Mesenchymal stem cell (in vitro differentiated cells and primary cell): ENCODE data around the gene ARVCF.

ENCODE experiments used
- DNase-seq: peaks from one replicate; pipeline ENCODE4 v3.0.0-alpha.2; 2013
- H2AFZ ChIP-seq: one replicate; pipeline ENCODE4 v1.6.1; 2013; ENCODE audit warnings: low read depth, mild to moderate bottlenecking, control low read depth, inconsistent platforms, low read length, moderate library complexity
- H2AK5ac ChIP-seq: 2 replicates; pipeline ENCODE4 v1.6.1; 2013; ENCODE audit warnings: low read length, moderate library complexity, mild to moderate bottlenecking, inconsistent platforms; ENCODE audit not compliant: severe bottlenecking
- H2BK120ac ChIP-seq: one replicate; pipeline ENCODE4 v1.6.1; 2013; ENCODE audit warnings: low read depth, mild to moderate bottlenecking, inconsistent platforms, low read length, moderate library complexity
- H2BK12ac ChIP-seq, 2 experiments: one replicate each; pipeline ENCODE4 v1.6.1; 2013; ENCODE audit warnings: inconsistent platforms in 2 of 2, low read length in 2 of 2, mild to moderate bottlenecking in 2 of 2, moderate library complexity in 2 of 2, control low read depth in 1 of 2
- H2BK15ac ChIP-seq: one replicate; pipeline ENCODE4 v1.6.1; 2013; ENCODE audit warnings: mild to moderate bottlenecking, low read depth, inconsistent platforms; ENCODE audit not compliant: poor library complexity, severe bottlenecking
- H2BK5ac ChIP-seq: 2 replicates; pipeline ENCODE4 v1.6.1; 2013; ENCODE audit warnings: low read depth, mild to moderate bottlenecking, low read length, control low read depth, inconsistent platforms; ENCODE audit not compliant: poor library complexity, severe bottlenecking
- H3K14ac ChIP-seq, 2 experiments: one replicate each; pipeline ENCODE4 v1.6.1; 2013; ENCODE audit warnings: inconsistent platforms in 2 of 2, low read length in 2 of 2, control low read depth in 1 of 2, mild to moderate bottlenecking in 1 of 2, moderate library complexity in 1 of 2
- H3K18ac ChIP-seq, 2 experiments: one replicate each; pipeline ENCODE4 v1.6.1; 2013; ENCODE audit warnings: inconsistent platforms in 2 of 2, low read length in 2 of 2, control low read depth in 1 of 2, low read depth in 1 of 2, mild to moderate bottlenecking in 1 of 2
- H3K23ac ChIP-seq, 2 experiments: one replicate each; pipeline ENCODE4 v1.6.1; 2013; ENCODE audit warnings: inconsistent platforms in 2 of 2, low read length in 2 of 2, mild to moderate bottlenecking in 2 of 2, moderate library complexity in 2 of 2, control low read depth in 1 of 2
- H3K27ac ChIP-seq: 2 replicates; pipeline ENCODE4 v1.5.1; 2013; ENCODE audit warnings: mild to moderate bottlenecking, moderate library complexity, low read length, control low read depth, inconsistent platforms; ENCODE audit not compliant: poor library complexity, severe bottlenecking
- H3K27me3 ChIP-seq, 2 experiments: 2 replicates each; pipeline versions ENCODE4 v1.6.1 to v1.7.0; 2013; ENCODE audit warnings: low read length in 2 of 2, mild to moderate bottlenecking in 2 of 2, moderate library complexity in 2 of 2, control low read depth in 1 of 2, inconsistent platforms in 1 of 2; ENCODE audit not compliant: control insufficient read depth in 1 of 2, insufficient read depth in 1 of 2
- H3K36me3 ChIP-seq, 2 experiments: 2 replicates each; pipeline versions ENCODE4 v1.6.1 to v1.7.0; 2013; ENCODE audit warnings: low read length in 2 of 2, control low read depth in 1 of 2, inconsistent platforms in 1 of 2, low read depth in 1 of 2, mild to moderate bottlenecking in 1 of 2; ENCODE audit not compliant: insufficient read depth in 2 of 2, control insufficient read depth in 1 of 2
- H3K4ac ChIP-seq, 2 experiments: one replicate each; pipeline ENCODE4 v1.6.1; 2013; ENCODE audit warnings: inconsistent platforms in 2 of 2, low read length in 2 of 2, mild to moderate bottlenecking in 2 of 2, moderate library complexity in 2 of 2, control low read depth in 1 of 2, low read depth in 1 of 2
- H3K4me1 ChIP-seq: 2 replicates; pipeline ENCODE4 v1.6.1; 2013; ENCODE audit warnings: low read depth, low read length, control low read depth; ENCODE audit not compliant: control insufficient read depth, insufficient read depth
- H3K4me2 ChIP-seq: 2 replicates; pipeline ENCODE4 v1.6.1; 2013; ENCODE audit warnings: low read length, mild to moderate bottlenecking, inconsistent platforms; ENCODE audit not compliant: poor library complexity, severe bottlenecking
- H3K4me3 ChIP-seq, 2 experiments: 2 replicates each; pipeline versions ENCODE4 v1.5.1 to v1.7.0; 2013; ENCODE audit warnings: low read length in 2 of 2, mild to moderate bottlenecking in 2 of 2, control low read depth in 1 of 2, low read depth in 1 of 2; ENCODE audit not compliant: insufficient read depth in 1 of 2
- H3K79me1 ChIP-seq: replicated peaks from 2 replicates; pipeline ENCODE4 v1.6.1; 2013; ENCODE audit warnings: mild to moderate bottlenecking, control low read depth, low read length, inconsistent platforms; ENCODE audit not compliant: poor library complexity, severe bottlenecking
- H3K9ac ChIP-seq: 2 replicates; pipeline ENCODE4 v1.7.0; 2013; ENCODE audit warnings: mild to moderate bottlenecking, low read length, moderate library complexity
- H3K9me3 ChIP-seq: 2 replicates; pipeline ENCODE4 v1.7.0; 2013; ENCODE audit warnings: mild to moderate bottlenecking, low read length; ENCODE audit not compliant: control insufficient read depth
- H4K8ac ChIP-seq: one replicate; pipeline ENCODE4 v1.6.1; 2013; ENCODE audit warnings: inconsistent platforms, mild to moderate bottlenecking, low read length, moderate library complexity
- H4K91ac ChIP-seq: one replicate; pipeline ENCODE4 v1.6.1; 2013; ENCODE audit warnings: mild to moderate bottlenecking, low read length, inconsistent platforms
- WGBS: methylation state at CpG from one replicate; pipeline ENCODE4 v1.1.7; 2013; ENCODE audit warnings: mixed read lengths; 5-methylcytosine and 5-hydroxymethylcytosine counted together

ARVCF gene

DNA sequence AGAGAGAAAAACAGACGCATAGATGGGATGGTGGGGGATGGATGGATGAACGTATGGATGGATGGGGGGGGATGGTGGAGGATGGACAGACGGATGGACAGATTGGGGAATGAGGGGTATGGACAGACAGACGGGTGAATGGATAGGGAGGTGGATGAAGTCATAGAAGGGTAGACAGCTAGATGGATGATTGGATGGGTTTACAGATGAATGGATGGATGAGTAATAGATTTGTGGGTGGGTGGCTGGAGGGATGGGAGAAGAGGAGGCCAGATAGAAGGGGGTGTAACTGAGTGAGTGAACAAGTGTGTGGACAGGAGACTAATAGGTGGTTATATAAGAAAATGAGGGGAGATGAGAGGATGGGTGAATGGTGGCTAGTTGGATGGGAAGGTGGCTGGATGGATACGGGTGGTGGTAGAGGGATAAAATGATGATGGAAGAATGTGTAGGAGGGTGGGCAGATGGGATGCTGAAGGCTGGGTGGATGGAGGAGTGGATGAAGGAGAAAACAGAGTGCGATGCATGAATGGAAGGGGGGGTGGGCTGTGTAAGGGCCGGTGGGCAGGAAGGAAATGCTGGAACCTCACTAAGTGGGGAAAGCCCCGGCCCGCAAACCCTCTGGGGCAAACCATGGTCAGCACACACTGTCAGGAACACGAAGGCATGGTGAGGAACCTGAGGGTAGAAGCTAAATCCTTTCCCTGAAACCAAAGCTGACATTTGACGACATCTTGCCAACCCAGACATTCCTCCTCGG, 21.6 kb downstream of the ARVCF start:
- WGBS, result 90% methylated on average over 12 of the region's 12 CpGs
- Histone ChIP-seq H2AFZ (no peak overlapping the region), H3K18ac (no peak overlapping the region), H2BK120ac (no peak overlapping the region), H3K27me3 (peaks cover 0 to 30% of the 10 kb centered on the region in 2 experiments), H3K4ac (no peak overlapping the region), H3K14ac (no peak overlapping the region), H3K23ac (no peak overlapping the region), H3K4me3 (no peak overlapping the region), H4K8ac (no peak overlapping the region), H3K4me2 (no peak overlapping the region), H3K4me1 (peaks cover 46% of the 10 kb centered on the region), H4K91ac (no peak overlapping the region), H2BK5ac (no peak overlapping the region), H2BK15ac (no peak overlapping the region), H3K9me3 (no peaks in the 10 kb centered on the region), H2BK12ac (no peak overlapping the region), H3K27ac (no peak overlapping the region), H2AK5ac (no peak overlapping the region), H3K79me1 (no peaks in the 10 kb centered on the region), H3K36me3 (no peaks in the 10 kb centered on the region), H3K9ac (no peak overlapping the region)
- no peak for DNase-seq

DNA sequence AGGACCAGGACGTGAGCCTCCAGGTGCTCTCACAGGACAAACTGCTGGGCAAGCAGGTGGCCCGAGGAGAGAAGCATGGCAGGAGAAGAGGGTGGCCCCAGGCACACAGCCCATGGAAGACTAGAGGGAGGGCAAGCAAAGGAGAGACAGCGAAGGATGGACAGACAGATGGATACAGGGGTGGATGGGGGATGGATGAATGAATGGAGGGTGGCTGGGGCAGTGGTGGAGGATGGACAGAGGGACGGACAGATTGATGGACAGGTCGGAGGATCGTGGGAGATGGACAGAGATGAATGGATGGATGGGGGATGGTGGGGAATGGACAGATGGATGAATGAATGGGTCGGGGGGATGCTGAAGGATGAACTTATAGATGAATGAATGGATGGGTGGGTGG, 22.7 kb downstream of the ARVCF start:
- Histone ChIP-seq H2BK120ac (no peak overlapping the region), H3K4me3 (no peak overlapping the region), H4K8ac (no peak overlapping the region), H3K36me3 (no peaks in the 10 kb centered on the region), H3K27me3 (peaks cover 0 to 30% of the 10 kb centered on the region in 2 experiments), H3K9me3 (no peaks in the 10 kb centered on the region), H3K9ac (no peak overlapping the region), H3K4me1 (peaks cover 35% of the 10 kb centered on the region), H3K14ac (no peak overlapping the region), H2BK12ac (no peak overlapping the region), H3K27ac (no peak overlapping the region), H3K4ac (no peak overlapping the region), H3K23ac (no peak overlapping the region), H2BK15ac (no peak overlapping the region), H3K79me1 (no peaks in the 10 kb centered on the region), H2BK5ac (no peak overlapping the region), H2AFZ (no peak overlapping the region), H2AK5ac (no peak overlapping the region), H4K91ac (no peak overlapping the region), H3K18ac (no peak overlapping the region), H3K4me2 (no peak overlapping the region)
- no peak for DNase-seq
- 92% methylated on average over 7 of the region's 7 CpGs for WGBS

DNA sequence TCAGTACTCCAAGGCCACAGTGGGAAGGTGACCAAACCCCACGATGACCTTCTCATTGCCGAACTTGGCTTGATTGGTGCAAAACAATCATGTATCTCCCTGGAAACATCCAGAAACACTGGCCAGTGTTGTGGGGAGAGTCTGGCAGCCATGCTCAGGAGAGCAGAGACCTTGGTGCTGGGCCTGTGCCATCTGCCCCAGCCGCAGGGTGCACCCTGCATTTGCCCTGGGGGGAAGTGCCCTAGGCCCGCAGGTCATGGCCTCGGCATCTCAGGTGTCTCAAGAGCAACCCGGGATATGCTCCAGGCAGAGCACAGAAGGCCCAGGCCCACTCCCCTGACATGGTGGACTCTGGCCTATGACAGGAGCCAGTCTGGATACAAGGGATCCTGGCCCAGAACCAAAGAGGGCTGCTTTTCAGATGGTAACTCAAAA, 23.7 kb downstream of the ARVCF start:
- DNase-seq, result no peak
- Histone ChIP-seq H2AFZ (no peak overlapping the region), H3K9me3 (no peaks in the 10 kb centered on the region), H3K79me1 (no peaks in the 10 kb centered on the region), H3K27ac (no peak overlapping the region), H3K9ac (no peak overlapping the region), H2BK12ac (no peak overlapping the region), H2BK15ac (no peak overlapping the region), H3K23ac (no peak overlapping the region), H3K18ac (no peak overlapping the region), H3K4ac (no peak overlapping the region), H3K36me3 (no peaks in the 10 kb centered on the region), H3K4me3 (no peak overlapping the region), H3K14ac (no peak overlapping the region), H4K8ac (no peak overlapping the region), H3K4me1 (peaks cover 25% of the 10 kb centered on the region), H2AK5ac (no peak overlapping the region), H3K27me3 (peaks cover 0 to 24% of the 10 kb centered on the region in 2 experiments), H2BK120ac (no peak overlapping the region), H2BK5ac (no peak overlapping the region), H3K4me2 (no peak overlapping the region), H4K91ac (no peak overlapping the region)
- 93% methylated on average over 6 of the region's 6 CpGs for WGBS

DNA sequence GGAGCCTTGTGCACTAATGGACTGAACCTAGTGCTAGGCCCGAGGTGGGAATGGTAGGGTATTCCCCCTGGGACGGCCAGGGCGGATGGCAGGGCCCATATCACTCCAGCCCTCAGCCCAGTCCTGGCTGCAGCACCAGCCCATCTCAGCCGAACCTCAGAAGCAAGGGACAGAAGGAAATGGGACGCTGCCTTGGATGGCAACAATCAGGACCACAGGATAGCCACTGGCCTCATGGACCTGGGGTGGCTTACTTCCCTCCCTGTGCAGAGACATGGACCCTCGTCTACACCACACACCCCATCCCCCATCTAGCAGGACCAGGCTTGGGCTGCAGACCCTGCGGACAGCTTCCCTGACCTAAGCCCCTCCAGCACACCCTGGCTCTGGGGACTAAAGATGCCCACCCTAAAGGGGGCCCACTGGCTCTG, 24.1 kb downstream of the ARVCF start:
- no peak overlapping the region for H2BK15ac ChIP-seq
- H2AK5ac ChIP-seq, result no peak overlapping the region
- no peak for DNase-seq
- no peaks in the 10 kb centered on the region for H3K36me3 ChIP-seq
- no peak overlapping the region for H2BK12ac ChIP-seq
- WGBS, result 79% methylated on average over 7 of the region's 7 CpGs
- no peak overlapping the region for H2BK120ac ChIP-seq
- H3K9me3 ChIP-seq, result no peaks in the 10 kb centered on the region
- H3K9ac ChIP-seq, result no peak overlapping the region
- H4K91ac ChIP-seq, result no peak overlapping the region
- H3K79me1 ChIP-seq, result no peaks in the 10 kb centered on the region
- H2AFZ ChIP-seq, result no peak overlapping the region
- H3K27me3 ChIP-seq, result peaks cover 0 to 20% of the 10 kb centered on the region in 2 experiments
- no peak overlapping the region for H3K4me2 ChIP-seq
- H3K18ac ChIP-seq, result no peak overlapping the region
- no peak overlapping the region for H3K4me3 ChIP-seq
- H3K14ac ChIP-seq, result no peak overlapping the region
- H3K4ac ChIP-seq, result no peak overlapping the region
- H4K8ac ChIP-seq, result no peak overlapping the region
- no peak overlapping the region for H3K27ac ChIP-seq
- H3K23ac ChIP-seq, result no peak overlapping the region
- no peak overlapping the region for H2BK5ac ChIP-seq
- H3K4me1 ChIP-seq, result peaks cover 22% of the 10 kb centered on the region
